GM18858 (cell line): ENCODE results near the gene ENO3.
"Not testable (repeated sequence)": the region's sequence is repeated elsewhere in the genome, so short reads cannot be mapped to it uniquely, and the experiment has no call there.

Source experiments
- ATAC-seq: cut with Tn5 transposase; IDR thresholded peaks from one replicate; pipeline ENCODE4 v1.9.1; 2021; ENCODE audit not compliant: unreplicated experiment

Gene ENO3

GRCh38 chr17:4950746-4951204 is at the start of gene ENO3:
ENO3 (plus strand) TSS chr17:4951119; CDS start chr17:4951830, 711 bp downstream.
- no peak for ATAC-seq

GRCh38 chr17:4901648-4902344 is 49.1 kb upstream of the ENO3 start:
- no peak for ATAC-seq

GRCh38 chr17:4902540-4902939 is 48.4 kb upstream of the ENO3 start:
- ATAC-seq = no peak

GRCh38 chr17:4903051-4903818 is 47.7 kb upstream of the ENO3 start, which contains the start of gene CHRNE:
CHRNE (minus strand) TSS chr17:4903098; CDS start chr17:4903063, 35 bp downstream.
- no peak for ATAC-seq

- not testable (repeated sequence) for ATAC-seq
These were observed 44.3 kb upstream of the ENO3 start for GRCh38 chr17:4906642-4907041.

- ATAC-seq = no peak
These were observed 42.6 kb upstream of the ENO3 start for GRCh38 chr17:4908301-4908700.

- ATAC-seq = no peak
These were observed 42.0 kb upstream of the ENO3 start for GRCh38 chr17:4908711-4909496.

- ATAC-seq = no peak
These were observed 36.9 kb upstream of the ENO3 start for GRCh38 chr17:4913994-4914393.

GRCh38 chr17:4914551-4914950 is 36.4 kb upstream of the ENO3 start:
- not testable (repeated sequence) for ATAC-seq

- no peak for ATAC-seq
These were observed 31.3 kb upstream of the ENO3 start for GRCh38 chr17:4919511-4920047.

- no peak for ATAC-seq
These were observed 30.4 kb upstream of the ENO3 start for GRCh38 chr17:4920351-4921048.

- ATAC-seq = no peak
These were observed 29.6 kb upstream of the ENO3 start for GRCh38 chr17:4921320-4921719.

GRCh38 chr17:4926577-4927335 is 24.2 kb upstream of the ENO3 start:
- not testable (repeated sequence) for ATAC-seq

- no peak for ATAC-seq
These were observed 22.0 kb upstream of the ENO3 start for GRCh38 chr17:4928881-4929280.

GRCh38 chr17:4931963-4932362 is 19.0 kb upstream of the ENO3 start, which contains the start of gene GP1BA:
GP1BA (plus strand) TSS chr17:4932277; CDS start chr17:4932605, 328 bp downstream.
- no peak for ATAC-seq

- ATAC-seq = no peak
These were observed 18.2 kb upstream of the ENO3 start for GRCh38 chr17:4932756-4933155.

GRCh38 chr17:4933646-4934045 is 17.3 kb upstream of the ENO3 start:
- no peak for ATAC-seq

- no peak for ATAC-seq
These were observed 16.5 kb upstream of the ENO3 start for GRCh38 chr17:4934173-4934979.

GRCh38 chr17:4935650-4936049 is 15.3 kb upstream of the ENO3 start:
- ATAC-seq = no peak
